Panc1 (cell line): ENCODE results near the gene UNC80. TPM values are rescaled to one million over a fixed set of nuclear protein-coding genes. Genes with fewer than 3 reads are reported as not detected.

Source experiments
- ATAC-seq: fragments of 200-7000 bp; cut with Tn5 transposase; 2 replicates; pipeline ENCODE4 v1.9.1; 2020; ENCODE audit warnings: mild to moderate bottlenecking, moderate library complexity
- BruUV-seq: library from RNA; stranded (reverse); fragments of 400-500 nt; replicated peaks from 2 replicates; lab custom pipeline; 2021; lab: Mats Ljungman, UMichigan
- CTCF ChIA-PET: fragments of 300-600 bp; sonication (Branson Sonifier 250); formaldehyde crosslinking; loops from one replicate; lab custom pipeline; 2022; ENCODE audit warnings: antibody characterized with exemption; lab: Charles Lee
- POLR2A ChIA-PET: fragments of 300-600 bp; sonication (Branson Sonifier 250); formaldehyde crosslinking; loops from one replicate; lab custom pipeline; 2022; ENCODE audit warnings: antibody characterized with exemption; lab: Charles Lee
- DNase-seq: peaks from one replicate; pipeline ENCODE4 v3.0.0-alpha.2; 2010; ENCODE audit warnings: low read depth, low spot score
- H3K27ac ChIP-seq: 2 replicates; pipeline ENCODE4 v1.5.1; 2011; ENCODE audit warnings: mild to moderate bottlenecking, low read length, inconsistent platforms
- H3K27me3 ChIP-seq: fragments of 200-500 bp; sonication (Bioruptor generic); 2 replicates; pipeline ENCODE4 v1.6.0; 2014; ENCODE audit warnings: low read length, inconsistent platforms; ENCODE audit not compliant: control insufficient read depth, insufficient read depth
- H3K36me3 ChIP-seq: fragments of 200-500 bp; sonication (Bioruptor generic); 2 replicates; pipeline ENCODE4 v1.5.1; 2014; ENCODE audit warnings: inconsistent platforms, mild to moderate bottlenecking, low read length, moderate library complexity; ENCODE audit not compliant: control insufficient read depth, insufficient read depth
- H3K4me1 ChIP-seq: 2 replicates; pipeline ENCODE4 v1.5.1; 2011; ENCODE audit warnings: inconsistent platforms, mild to moderate bottlenecking, low read length, moderate library complexity; ENCODE audit not compliant: control insufficient read depth, insufficient read depth
- H3K4me3 ChIP-seq, 2 experiments: 2 replicates each; pipeline ENCODE4 v1.5.1; 2011 to 2012; ENCODE audit warnings: low read depth in 2 of 2, low read length in 2 of 2, mild to moderate bottlenecking in 2 of 2, inconsistent platforms in 1 of 2, moderate library complexity in 1 of 2
- H3K9me3 ChIP-seq: fragments of 200-500 bp; sonication (Bioruptor generic); 2 replicates; pipeline ENCODE4 v1.5.1; 2014; ENCODE audit warnings: low read depth, mild to moderate bottlenecking, inconsistent platforms, low read length, moderate library complexity; ENCODE audit not compliant: control insufficient read depth, insufficient read depth
- POLR2AphosphoS5 ChIP-seq: IDR thresholded peaks from 2 replicates; pipeline ENCODE4 v1.6.1; 2012; ENCODE audit warnings: mild to moderate bottlenecking, low read depth, low read length, moderate library complexity
- SIN3A ChIP-seq: IDR thresholded peaks from 2 replicates; pipeline ENCODE4 v1.6.1; 2012; ENCODE audit warnings: low read depth, mild to moderate bottlenecking, low read length, moderate library complexity, borderline replicate concordance; ENCODE audit not compliant: insufficient read depth
- TCF7L2 ChIP-seq: IDR thresholded peaks from 2 replicates; pipeline ENCODE4 v1.6.1; 2011; ENCODE audit warnings: mild to moderate bottlenecking, low read depth, low read length, inconsistent platforms
- in situ Hi-C: cut with HindIII; loops from 2 replicates; pipeline ENCODE4 v1.10.0; 2016; ENCODE audit warnings: low sequenced_read_pairs, low pct_unique_long_range_greater_than_20kb
- intact Hi-C: fragments of 100-400 bp; cut with micrococcal nuclease; formaldehyde crosslinking; loops from one replicate; pipeline ENCODE4 v1.10.0; 2022; ENCODE audit not compliant: unreplicated experiment
- total RNA-seq: library from RNA; stranded (reverse); gene quantifications from one replicate; pipeline ENCODE4 v1.2.1, GENCODE V29; 2021; ENCODE audit not compliant: unreplicated experiment
- TF ChIP-seq, protein P1 (sequence below), 2 experiments: IDR thresholded peaks; 2 replicates each; pipeline ENCODE4 v1.6.1; 2011 to 2012; ENCODE audit warnings: low read depth in 2 of 2, control low read depth in 1 of 2, low read length in 1 of 2, mild to moderate bottlenecking in 1 of 2, moderate library complexity in 1 of 2; ENCODE audit not compliant: insufficient read depth in 1 of 2
- TF ChIP-seq, protein P2 (sequence below): fragments of 450-650 bp; IDR thresholded peaks from 2 replicates; pipeline ENCODE4 v1.5.1; 2017; ENCODE audit warnings: mild to moderate bottlenecking

Gene UNC80
- total RNA-seq, 1 experiment from 2014 or later = 0.08 TPM

DNA sequence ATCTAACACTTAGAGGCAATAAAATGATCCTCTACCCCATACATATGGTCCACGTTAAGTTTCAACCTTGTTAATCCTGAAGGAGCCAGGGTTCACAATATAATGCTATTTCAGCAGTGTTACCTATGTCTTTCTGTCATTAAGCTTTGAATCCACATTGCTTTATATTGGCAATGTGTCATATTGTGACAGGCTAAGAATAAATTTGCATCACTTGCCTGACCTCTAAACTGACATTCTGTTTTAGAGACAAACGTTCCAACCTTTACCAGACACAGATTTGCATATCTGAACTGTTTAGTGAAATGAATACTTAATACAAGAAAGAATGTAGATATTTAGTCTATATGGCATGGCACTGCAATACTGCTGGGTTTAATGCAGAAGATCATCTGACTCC lies 98.4 kb downstream of the UNC80 start:
- no peak for ATAC-seq
- no peaks in the 10 kb centered on the region for H3K27me3 ChIP-seq
- TF ChIP-seq, protein P1, sequence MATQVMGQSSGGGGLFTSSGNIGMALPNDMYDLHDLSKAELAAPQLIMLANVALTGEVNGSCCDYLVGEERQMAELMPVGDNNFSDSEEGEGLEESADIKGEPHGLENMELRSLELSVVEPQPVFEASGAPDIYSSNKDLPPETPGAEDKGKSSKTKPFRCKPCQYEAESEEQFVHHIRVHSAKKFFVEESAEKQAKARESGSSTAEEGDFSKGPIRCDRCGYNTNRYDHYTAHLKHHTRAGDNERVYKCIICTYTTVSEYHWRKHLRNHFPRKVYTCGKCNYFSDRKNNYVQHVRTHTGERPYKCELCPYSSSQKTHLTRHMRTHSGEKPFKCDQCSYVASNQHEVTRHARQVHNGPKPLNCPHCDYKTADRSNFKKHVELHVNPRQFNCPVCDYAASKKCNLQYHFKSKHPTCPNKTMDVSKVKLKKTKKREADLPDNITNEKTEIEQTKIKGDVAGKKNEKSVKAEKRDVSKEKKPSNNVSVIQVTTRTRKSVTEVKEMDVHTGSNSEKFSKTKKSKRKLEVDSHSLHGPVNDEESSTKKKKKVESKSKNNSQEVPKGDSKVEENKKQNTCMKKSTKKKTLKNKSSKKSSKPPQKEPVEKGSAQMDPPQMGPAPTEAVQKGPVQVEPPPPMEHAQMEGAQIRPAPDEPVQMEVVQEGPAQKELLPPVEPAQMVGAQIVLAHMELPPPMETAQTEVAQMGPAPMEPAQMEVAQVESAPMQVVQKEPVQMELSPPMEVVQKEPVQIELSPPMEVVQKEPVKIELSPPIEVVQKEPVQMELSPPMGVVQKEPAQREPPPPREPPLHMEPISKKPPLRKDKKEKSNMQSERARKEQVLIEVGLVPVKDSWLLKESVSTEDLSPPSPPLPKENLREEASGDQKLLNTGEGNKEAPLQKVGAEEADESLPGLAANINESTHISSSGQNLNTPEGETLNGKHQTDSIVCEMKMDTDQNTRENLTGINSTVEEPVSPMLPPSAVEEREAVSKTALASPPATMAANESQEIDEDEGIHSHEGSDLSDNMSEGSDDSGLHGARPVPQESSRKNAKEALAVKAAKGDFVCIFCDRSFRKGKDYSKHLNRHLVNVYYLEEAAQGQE (IDR thresholded peaks at IDR 0.05; ENCODE audit: insufficient read depth in 1 of 2, low read depth in 2 of 2, low read length in 1 of 2) = no peak
- TF ChIP-seq TCF7L2 = no peak
- TF ChIP-seq SIN3A = no peak
- TF ChIP-seq, protein P2, sequence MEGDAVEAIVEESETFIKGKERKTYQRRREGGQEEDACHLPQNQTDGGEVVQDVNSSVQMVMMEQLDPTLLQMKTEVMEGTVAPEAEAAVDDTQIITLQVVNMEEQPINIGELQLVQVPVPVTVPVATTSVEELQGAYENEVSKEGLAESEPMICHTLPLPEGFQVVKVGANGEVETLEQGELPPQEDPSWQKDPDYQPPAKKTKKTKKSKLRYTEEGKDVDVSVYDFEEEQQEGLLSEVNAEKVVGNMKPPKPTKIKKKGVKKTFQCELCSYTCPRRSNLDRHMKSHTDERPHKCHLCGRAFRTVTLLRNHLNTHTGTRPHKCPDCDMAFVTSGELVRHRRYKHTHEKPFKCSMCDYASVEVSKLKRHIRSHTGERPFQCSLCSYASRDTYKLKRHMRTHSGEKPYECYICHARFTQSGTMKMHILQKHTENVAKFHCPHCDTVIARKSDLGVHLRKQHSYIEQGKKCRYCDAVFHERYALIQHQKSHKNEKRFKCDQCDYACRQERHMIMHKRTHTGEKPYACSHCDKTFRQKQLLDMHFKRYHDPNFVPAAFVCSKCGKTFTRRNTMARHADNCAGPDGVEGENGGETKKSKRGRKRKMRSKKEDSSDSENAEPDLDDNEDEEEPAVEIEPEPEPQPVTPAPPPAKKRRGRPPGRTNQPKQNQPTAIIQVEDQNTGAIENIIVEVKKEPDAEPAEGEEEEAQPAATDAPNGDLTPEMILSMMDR = no peak
- in situ Hi-C loops (no loop called here), intact Hi-C loops (no loop called here)
- DNase-seq = no peak
- no peaks in the 10 kb centered on the region for H3K36me3 ChIP-seq
- no peaks in the 10 kb centered on the region for H3K9me3 ChIP-seq
- no peaks in the 10 kb centered on the region for H3K4me1 ChIP-seq
- POLR2A ChIA-PET = no interaction called here
- no peak overlapping the region for H3K27ac ChIP-seq
- BruUV-seq = no TSS peak
- CTCF ChIA-PET = no interaction called here
- H3K4me3 ChIP-seq = no peak overlapping the region

DNA sequence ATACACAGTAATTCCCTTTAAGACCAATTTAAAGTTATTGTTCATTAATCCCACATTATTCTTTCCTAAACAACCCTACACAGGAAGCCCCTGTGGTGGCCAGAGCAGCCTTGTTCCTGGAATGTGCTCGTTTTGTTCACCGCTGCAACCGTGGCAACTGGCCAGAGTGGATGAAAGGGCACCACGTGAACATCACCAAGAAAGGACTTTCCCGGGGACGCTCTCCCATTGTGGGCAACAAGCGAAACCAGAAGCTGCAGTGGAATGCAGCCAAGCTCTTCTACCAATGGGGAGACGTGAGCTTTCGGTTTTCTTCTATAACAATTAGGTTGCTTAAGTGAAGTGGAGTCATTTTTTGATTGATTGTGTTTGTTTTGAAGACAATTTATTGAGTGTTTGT lies 101.0 kb downstream of the UNC80 start:
- no peak overlapping the region; a peak in 1 of 4 replicates for H3K4me3 ChIP-seq
- BruUV-seq = no TSS peak
- CTCF ChIA-PET = no interaction called here
- in situ Hi-C loops (no loop called here), intact Hi-C loops (no loop called here)
- POLR2A ChIA-PET = no interaction called here
- ATAC-seq = no peak
- no peak for DNase-seq
- H3K4me1 ChIP-seq = no peaks in the 10 kb centered on the region
- H3K9me3 ChIP-seq = no peaks in the 10 kb centered on the region
- H3K36me3 ChIP-seq = no peaks in the 10 kb centered on the region
- no peaks in the 10 kb centered on the region for H3K27me3 ChIP-seq
- no peak overlapping the region for H3K27ac ChIP-seq
- TF ChIP-seq, protein P1 (IDR thresholded peaks at IDR 0.05; ENCODE audit: insufficient read depth in 1 of 2, low read depth in 2 of 2, low read length in 1 of 2) = no peak
- TF ChIP-seq SIN3A = no peak
- TF ChIP-seq POLR2AphosphoS5 = no peak
- TF ChIP-seq TCF7L2 = no peak
- TF ChIP-seq, protein P2 = no peak
